ENCODE data around the gene MTHFD2.

GRCh38 chr2:74162951-74163350 is 35.5 kb upstream of the MTHFD2 start:
- TF ChIP-seq CTCF (IDR thresholded peaks at IDR 0.05) (no peak), POLR2A (IDR thresholded peaks at IDR 0.05) (no peak), POLR2AphosphoS5 (IDR thresholded peaks at IDR 0.05) (no peak)
